Measurements from ENCODE around the gene PPP6R2.

Gene PPP6R2

GRCh38 chr22:50476868-50477267 lies 133.7 kb downstream of the PPP6R2 start:
- FAIRE-seq (no peak), DNase-seq (ENCODE audit: insufficient read length, low spot score) (no peak)
- TF ChIP-seq POLR2A (IDR thresholded peaks at IDR 0.05; ENCODE audit: low read depth, low read length), result no peak

DNA sequence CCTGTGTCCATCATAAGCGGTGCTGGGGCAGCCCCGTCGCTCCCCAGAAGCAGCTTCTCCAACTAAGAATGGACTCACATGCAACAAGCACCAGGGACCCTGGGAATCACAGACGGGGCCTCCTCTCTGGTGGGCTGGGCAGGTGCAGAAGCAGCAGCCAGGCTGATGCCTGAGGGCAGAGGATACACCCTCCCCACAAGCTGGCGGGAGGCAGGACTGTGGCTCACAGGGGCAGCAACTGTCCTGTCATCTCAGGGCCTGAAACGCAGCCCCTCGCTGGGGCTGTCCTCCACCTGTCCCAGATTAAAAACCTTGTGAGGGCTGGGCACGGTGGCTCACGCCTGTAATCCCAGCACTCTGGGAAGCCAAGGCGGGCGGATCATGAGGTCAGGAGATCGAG lies 134.8 kb downstream of the PPP6R2 start:
- FAIRE-seq, result no peak
- TF ChIP-seq POLR2A (IDR thresholded peaks at IDR 0.05; ENCODE audit: low read depth, low read length), result no peak
- no peak for DNase-seq (ENCODE audit: insufficient read length, low spot score)

DNA sequence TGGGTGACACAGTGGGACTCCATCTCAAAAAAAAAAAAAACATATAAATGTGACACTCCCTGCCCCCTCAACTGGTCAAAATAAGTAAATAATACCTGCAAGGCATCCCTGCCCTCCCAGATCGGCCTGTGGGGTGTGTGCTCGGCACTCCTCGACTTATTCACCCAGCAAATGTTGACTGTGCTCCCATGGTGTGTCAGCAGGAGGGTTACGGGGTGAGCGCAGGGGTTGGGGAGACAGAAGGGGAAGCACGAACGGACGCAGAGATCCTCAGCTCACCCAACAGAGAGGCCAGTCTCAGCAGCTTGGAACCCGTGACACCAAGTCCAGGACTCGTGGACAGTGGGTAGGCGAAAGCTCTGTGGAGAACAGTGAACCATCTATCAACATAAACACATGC lies 136.6 kb downstream of the PPP6R2 start:
- DNase-seq (ENCODE audit: insufficient read length, low spot score) (no peak), FAIRE-seq (no peak)

GRCh38 chr22:50481045-50481439 lies 137.9 kb downstream of the PPP6R2 start:
- no peak for FAIRE-seq
- TF ChIP-seq POLR2A (IDR thresholded peaks at IDR 0.05; ENCODE audit: low read depth, low read length), result no peak
- DNase-seq (ENCODE audit: insufficient read length, low spot score), result no peak

More for the DNA sequence above, 136.6 kb downstream of the PPP6R2 start:
- TF ChIP-seq POLR2A (IDR thresholded peaks at IDR 0.05; ENCODE audit: low read depth, low read length), result no peak

- TF ChIP-seq POLR2A (IDR thresholded peaks at IDR 0.05; ENCODE audit: low read depth, low read length), result no peak
- DNase-seq (ENCODE audit: insufficient read length, low spot score), result no peak
- FAIRE-seq, result no peak
These were observed 138.4 kb downstream of the PPP6R2 start, which contains the start of gene ADM2 for GRCh38 chr22:50481440-50482106. Gene ADM2, plus strand, starts transcription at chr22:50481543. Its CDS starts 305 bp downstream, at chr22:50481848.

- no peak for FAIRE-seq
- no peak for DNase-seq (ENCODE audit: insufficient read length, low spot score)
- TF ChIP-seq POLR2A (IDR thresholded peaks at IDR 0.05; ENCODE audit: low read depth, low read length), result no peak
These were observed 139.3 kb downstream of the PPP6R2 start for GRCh38 chr22:50482107-50483074.

GRCh38 chr22:50483106-50483505 lies 140.0 kb downstream of the PPP6R2 start:
- FAIRE-seq (no peak), DNase-seq (ENCODE audit: insufficient read length, low spot score) (no peak)
- TF ChIP-seq POLR2A (IDR thresholded peaks at IDR 0.05; ENCODE audit: low read depth, low read length), result no peak

DNA sequence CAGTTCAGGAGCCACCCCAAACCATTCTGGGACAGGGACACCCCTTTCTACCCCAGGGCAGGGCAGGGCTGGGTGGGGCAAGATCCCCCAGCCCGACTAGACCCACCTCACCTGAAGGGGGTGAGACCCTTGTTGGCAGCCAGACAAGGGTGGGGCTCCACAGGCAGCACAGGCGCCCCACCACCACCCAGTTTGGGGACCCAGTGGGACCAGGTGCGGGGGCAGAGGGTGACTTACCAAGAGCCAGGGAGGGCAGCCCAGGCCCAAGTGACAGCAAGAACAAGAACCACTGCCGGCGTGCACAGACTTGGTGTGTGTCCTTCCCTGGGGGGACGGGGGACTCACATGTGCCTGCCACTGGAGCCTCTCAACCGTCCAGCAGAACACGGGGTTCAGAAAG lies 140.4 kb downstream of the PPP6R2 start:
- DNase-seq (ENCODE audit: insufficient read length, low spot score) (no peak), FAIRE-seq (no peak)
- TF ChIP-seq POLR2A (IDR thresholded peaks at IDR 0.05; ENCODE audit: low read depth, low read length), result no peak

DNA sequence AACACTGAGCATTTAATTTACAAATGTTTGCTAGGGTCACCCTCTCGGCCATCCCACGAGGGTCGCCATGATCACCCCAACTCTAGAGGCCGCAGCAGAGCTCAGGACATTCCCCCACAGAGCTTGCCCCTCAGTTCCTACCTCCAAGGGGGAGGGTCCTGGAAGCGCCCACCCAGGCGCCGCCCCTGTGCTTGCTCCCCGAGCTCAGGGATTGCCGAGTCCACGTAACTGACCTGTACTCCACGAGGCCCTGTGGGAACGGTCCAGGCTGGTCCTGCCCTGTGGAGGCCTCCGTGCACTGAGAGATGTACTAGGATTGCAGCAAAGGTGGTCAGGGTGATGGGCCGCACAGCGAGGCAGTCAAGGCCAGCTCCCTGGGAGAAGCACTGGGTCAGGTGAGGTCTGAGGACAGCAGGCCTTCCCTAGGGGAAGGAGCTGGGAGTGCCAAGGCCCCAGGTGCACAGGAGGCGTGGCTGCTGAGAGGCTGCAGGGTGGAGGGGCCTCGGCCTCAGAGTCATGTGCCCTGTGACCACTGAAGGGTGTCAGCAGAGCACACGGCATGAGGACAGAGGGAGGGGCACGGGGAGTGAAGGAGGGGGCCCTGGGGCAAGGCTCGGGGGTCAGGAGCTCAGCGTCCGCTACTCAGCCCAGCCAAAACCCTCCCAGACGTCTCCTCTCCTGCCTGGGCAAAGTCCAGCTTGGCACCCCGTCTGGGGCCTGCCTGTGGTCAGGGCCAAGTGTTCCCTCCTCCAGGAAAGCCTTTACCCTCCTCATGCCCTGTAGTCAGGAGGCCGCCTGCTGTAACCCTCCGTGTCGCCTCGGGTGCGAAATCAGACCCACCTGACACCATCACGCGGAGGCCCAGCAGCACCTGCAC lies 141.1 kb downstream of the PPP6R2 start:
- DNase-seq (ENCODE audit: insufficient read length, low spot score) (no peak), FAIRE-seq (no peak)
- no peak for TF ChIP-seq POLR2A (IDR thresholded peaks at IDR 0.05; ENCODE audit: low read depth, low read length)

DNA sequence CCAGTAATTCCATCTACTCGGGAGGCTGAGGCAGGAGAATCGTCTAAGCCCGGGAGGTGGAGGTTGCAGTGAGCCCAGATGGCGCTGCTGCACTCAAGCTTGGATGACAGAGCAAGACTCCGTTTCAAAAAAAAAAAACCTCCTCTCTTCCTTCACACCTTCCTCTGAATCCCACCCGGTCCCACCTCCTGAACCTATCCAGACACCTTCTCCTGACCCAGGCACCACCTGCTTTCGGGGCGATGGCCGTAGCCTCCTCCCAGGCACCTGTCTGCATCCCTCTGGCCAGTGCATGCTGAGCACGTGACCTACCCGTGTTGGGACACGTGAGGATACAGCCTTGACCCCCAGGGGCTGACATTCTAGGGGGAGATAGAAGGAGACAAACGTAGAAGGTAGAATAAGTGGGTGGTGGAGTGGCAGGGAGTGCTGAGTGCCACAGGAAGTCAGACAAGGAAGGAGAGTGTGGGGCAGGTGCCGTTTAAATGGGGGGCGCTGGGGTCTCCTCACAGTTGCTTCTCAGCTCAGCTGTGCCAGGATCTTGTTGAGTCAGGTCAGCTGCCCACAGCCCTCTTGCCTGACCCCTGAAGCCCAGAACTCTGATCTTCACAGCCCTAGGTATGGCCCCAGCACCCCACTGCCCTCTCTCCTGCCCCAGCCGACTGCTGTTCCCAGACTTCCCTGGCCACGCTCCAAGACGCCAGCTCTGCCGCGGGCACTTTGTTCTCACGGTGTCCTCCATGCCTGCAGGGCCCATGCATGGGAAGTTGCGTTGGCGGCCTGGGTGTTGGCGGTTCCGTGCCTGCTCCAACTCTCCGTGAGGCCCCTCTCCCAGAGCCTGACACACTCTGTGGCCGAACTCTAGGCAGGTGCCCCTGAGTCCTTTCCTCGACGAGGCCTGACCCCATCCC lies 142.3 kb downstream of the PPP6R2 start:
- DNase-seq (ENCODE audit: insufficient read length, low spot score) (no peak), FAIRE-seq (no peak)
- TF ChIP-seq POLR2A (IDR thresholded peaks at IDR 0.05; ENCODE audit: low read depth, low read length), result no peak

DNA sequence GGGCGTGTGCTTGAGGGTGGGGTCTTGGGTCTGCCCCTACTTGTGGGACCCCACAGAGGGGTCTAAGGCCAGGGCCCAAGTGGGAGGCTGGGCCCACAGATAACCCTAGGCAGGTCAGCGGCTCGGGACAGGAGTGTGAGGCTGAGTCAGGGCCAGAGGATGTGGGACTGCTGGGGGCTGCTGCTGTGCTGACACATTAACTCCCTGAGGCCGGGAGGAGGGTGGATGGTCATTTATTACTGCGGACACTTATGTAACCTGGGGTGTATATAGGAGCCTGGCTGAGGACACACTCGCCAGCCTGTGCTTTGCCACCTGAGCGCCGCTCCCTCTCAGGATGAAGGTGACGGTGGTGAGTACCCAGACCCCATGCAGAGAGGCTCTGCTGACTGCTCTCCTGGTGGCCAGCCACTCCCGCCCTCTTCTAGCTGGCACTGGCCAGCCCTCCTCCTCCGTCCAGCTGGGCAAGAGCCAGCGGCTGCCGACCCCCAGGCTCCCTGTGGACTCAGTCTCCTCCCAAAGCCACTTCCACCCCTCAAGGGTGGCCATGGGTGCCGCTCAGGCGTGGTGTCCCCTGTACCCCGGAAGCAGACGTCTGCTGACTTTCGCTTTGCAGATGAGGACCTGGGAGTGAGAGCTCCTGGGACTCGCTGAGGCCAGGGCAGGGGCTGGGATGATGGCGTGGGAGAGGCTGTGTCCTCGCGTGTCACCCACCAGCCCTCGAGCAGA lies 143.6 kb downstream of the PPP6R2 start, which contains the start of gene MIOX:
Gene MIOX, plus strand, starts transcription at position 299 of the 729 bp plus-strand sequence. Its CDS starts 39 bp downstream, at position 338.
- DNase-seq (ENCODE audit: insufficient read length, low spot score) (peak; percentile 91), FAIRE-seq (peak; percentile 23)
- no peak for TF ChIP-seq POLR2A (IDR thresholded peaks at IDR 0.05; ENCODE audit: low read depth, low read length)

Data from H54 (cell line).